Vagina (tissue), 2 donors: ENCODE measurements around the gene STX7.

Experiments
- CTCF ChIP-seq, 3 experiments: fragments of 450-650 bp in 2 of 3; fragments of 200-600 bp in 1 of 3; sonication (generic) in 1 of 3; IDR thresholded peaks; one replicate each; pipeline ENCODE4 v1.5.1; 2017 to 2019; ENCODE audit warnings: antibody characterized with exemption in 3 of 3, mild to moderate bottlenecking in 2 of 3, moderate library complexity in 2 of 3
- POLR2A ChIP-seq, 2 donors: fragments of 450-650 bp; IDR thresholded peaks; one replicate each; pipeline ENCODE4 v1.6.1; 2017; ENCODE audit warnings: antibody characterized with exemption in 2 of 2, mild to moderate bottlenecking in 2 of 2, moderate library complexity in 2 of 2

GRCh38 chr6:132525866-132526265 is 12.9 kb upstream of the STX7 start:
- TF ChIP-seq CTCF (IDR thresholded peaks at IDR 0.05) (no peak), POLR2A (IDR thresholded peaks at IDR 0.05) (no peak)
